HG03135 (cell line): Measurements from ENCODE around the gene POPDC3.
"Not testable (repeated sequence)": the region's sequence is repeated elsewhere in the genome, so short reads cannot be mapped to it uniquely, and the experiment has no call there.

ENCODE experiments used
- ATAC-seq: cut with Tn5 transposase; IDR thresholded peaks from one replicate; pipeline ENCODE4 v1.9.1; 2021; ENCODE audit warnings: mild to moderate bottlenecking, moderate library complexity; ENCODE audit not compliant: unreplicated experiment

Gene POPDC3, protein sequence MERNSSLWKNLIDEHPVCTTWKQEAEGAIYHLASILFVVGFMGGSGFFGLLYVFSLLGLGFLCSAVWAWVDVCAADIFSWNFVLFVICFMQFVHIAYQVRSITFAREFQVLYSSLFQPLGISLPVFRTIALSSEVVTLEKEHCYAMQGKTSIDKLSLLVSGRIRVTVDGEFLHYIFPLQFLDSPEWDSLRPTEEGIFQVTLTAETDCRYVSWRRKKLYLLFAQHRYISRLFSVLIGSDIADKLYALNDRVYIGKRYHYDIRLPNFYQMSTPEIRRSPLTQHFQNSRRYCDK

DNA sequence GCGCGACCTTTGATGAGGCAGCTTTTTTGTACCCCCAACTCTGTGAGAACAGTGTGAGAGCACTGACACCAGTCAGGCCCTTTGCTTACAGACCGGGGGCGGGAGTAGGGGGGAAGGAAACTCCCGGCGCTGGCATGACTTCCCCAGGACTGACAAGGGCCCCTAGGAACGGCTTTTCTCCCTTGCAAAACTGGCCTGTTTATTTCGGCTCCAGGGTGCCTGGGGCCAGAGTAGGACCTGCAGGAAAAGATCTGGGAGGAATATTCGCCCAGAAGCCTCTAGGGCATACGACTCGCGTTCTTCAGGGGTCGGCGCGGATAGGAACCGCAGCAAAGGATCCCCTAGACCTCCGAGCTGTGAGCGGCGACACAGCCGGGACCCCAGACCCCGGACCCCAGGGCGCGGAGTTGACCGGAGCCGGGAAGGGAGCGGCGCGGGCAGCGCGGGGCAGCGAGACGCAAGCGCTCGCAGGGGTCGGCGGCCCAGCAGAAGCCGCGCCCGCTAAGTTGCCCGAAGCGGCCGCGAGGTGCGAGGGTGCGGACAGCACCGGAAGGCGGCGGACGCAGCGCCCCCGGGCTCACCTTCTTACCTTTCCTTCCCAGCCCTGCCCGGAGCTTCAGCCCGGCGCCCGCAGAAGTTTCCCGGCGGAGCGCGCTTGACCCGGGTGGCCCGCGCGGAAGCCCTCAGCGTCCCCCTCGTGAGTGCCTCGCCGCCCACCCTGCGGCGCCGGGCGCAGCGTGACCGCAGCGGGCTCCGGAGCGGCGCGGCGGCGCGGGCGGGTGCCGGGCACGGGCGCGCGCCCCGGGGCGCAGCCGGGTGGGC is at the start of gene POPDC3:
POPDC3 (minus strand) TSS at position 771 of the 822 bp plus-strand sequence. CDS start 18,105 bp downstream, outside the sequence.
- ATAC-seq = no peak

DNA sequence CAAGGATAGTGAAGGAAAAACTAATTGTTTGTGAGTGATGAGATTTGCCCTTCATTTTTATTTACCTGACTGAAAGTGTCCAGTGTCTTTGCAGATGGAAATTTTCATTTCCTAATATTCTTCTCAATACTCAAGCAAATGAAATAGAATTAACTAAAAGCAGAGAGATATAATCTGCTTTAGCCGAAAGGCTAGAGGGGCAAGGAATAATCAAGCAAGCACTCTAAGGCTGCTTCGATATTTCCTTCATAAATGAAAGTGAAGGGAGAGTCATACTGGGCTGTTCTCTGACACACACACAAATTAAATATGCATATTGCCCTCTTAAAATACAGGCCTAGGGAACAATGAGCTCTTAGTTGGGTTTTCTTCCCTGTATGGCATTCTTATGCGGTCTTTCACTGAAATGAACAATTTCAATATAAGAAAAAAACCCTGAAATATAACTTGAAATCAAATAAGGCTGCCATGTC is 47.5 kb upstream of the POPDC3 start:
- ATAC-seq = no peak

DNA sequence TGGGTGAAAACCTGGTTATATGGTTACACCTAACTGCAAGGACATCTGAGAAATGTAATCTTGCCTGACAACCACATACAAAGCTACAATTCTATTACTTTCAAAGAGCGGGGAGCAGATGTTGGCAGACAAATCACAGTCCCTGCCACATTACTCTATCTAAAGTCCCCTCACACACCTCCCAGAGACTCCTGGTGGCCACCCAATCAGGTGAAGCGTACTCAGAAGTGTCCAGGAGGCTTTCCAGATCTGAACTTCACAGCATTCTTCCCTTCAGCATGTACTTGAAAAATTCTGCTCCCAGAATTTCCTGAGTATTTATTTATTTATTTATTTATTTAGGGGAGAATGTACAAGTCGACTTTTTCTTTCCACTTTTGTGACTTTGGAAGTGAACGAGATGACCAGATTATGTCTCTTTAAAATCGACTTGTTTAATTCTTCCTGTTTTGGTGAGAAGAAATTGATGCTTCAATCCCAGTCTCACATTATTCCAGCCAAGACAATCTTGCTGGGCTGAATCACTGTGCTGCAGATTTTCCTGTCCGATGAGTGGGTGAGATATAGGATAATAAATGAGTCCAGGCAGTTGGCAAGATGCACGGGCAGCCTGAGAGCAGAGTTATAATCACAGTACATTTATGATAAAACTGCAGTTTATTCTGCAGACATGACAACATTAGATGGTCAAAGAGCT is 46.9 kb upstream of the POPDC3 start:
- ATAC-seq = no peak

DNA sequence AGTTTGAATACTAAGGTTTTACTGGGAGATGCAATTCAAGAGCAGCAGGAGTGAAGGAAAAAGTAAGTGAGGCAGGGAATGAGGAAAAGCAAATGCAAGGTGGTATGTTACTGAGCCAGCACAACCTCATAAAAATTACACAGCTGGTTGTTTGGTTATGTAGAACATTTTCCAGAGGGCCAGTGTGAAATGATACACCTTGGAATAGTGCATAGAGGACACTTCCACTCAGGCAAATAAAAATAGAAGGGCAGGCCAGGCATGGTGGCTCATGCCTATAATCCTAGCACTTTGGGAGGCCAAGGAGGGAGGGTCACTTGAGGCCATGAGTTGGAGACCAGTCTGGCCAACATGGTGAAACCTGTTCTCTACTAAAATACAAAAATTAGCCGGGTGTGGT is 43.4 kb upstream of the POPDC3 start:
- no peak for ATAC-seq

DNA sequence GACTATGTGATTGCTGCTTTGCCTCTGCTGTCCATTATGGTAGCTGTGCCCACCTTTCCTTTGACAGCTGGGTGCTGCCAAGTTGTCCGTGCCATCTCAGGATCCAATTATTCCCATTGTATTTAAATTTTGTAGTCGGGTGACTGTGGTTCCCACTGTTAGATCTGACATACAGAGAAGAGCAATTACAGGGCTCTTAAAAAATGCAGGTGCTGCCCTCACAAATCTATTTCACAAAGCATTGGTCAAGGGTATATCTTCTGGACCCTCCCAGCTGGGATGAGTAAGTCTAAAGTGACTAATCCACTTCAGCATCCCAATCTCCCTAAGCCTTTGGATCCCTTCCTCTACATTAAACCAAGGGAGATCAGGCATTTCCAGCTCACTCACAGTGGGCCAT is 41.4 kb upstream of the POPDC3 start:
- ATAC-seq = not testable (repeated sequence)

DNA sequence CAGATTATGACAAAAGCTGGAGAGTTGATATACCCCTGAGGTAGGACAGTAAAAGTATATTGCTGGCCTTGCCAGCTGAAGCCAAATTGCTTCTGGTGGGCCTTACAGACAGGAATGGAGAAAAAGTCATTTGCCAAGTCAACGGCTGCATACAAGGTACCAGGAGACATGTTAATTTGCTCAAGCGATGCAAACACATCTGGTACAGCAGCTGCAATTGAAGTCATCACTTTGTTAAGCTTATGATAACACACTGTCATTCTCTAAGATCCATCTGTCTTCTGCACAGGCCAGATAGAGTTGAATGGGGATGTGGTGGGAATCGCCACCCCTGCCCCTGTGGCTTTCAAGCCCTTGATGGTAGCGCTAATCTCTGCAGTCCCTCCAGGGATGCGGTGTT is 40.4 kb upstream of the POPDC3 start:
- no peak for ATAC-seq

DNA sequence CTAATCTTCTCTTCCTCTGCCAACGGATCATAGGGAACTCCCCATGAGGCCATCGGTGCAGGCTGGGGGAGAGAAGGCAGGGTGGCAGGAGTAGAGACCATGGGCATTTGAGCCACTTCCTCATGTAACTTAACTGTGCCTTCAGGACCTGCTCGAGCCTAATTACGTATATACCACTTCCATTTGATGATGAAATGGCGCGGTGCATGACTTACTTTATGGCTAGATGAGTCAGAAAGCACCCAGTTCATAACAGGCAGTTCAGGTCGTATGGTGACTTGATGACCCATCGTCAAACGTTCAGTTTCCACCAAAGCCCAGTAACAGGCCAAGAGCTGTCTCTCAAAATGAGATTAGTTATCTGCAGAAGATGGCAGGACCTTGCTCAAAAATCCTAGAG is 39.4 kb upstream of the POPDC3 start:
- ATAC-seq = not testable (repeated sequence)

DNA sequence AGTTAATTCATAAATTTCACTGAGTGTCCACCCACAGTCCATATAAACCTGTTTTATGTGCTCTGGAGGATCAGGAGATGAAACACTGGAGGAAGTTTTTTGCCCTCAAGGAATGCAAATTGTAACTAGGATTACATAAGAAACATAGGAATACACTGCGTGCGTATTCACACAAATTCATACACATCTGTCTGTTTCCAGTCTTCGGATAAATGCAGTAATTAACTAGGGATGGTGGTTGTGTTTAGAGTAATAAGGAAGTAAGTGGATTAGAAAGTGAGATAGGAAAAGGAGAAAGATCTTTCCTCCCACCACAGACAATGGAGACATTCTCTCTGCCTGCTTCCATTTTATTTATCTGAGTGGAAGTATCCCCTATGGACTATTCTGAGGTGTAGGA is 35.7 kb upstream of the POPDC3 start:
- ATAC-seq = no peak

DNA sequence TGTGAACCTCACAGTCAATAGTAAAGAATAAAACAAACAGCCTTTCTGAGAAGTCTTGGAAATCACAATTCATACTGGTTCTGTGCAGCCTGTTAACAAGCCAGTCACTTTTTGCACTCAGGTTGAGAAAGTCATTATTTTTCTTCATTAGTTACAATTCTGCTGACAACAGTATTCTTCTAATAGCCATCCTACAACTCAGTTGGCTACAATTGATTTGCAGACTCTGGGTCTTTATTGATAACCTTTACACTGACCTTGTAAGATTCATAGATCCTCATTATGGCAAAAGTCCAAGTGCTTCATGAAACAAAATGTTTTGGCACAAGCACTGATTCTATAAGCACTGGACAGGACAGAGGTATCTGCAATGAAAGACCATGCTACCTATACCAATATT is 34.9 kb upstream of the POPDC3 start:
- no peak for ATAC-seq

DNA sequence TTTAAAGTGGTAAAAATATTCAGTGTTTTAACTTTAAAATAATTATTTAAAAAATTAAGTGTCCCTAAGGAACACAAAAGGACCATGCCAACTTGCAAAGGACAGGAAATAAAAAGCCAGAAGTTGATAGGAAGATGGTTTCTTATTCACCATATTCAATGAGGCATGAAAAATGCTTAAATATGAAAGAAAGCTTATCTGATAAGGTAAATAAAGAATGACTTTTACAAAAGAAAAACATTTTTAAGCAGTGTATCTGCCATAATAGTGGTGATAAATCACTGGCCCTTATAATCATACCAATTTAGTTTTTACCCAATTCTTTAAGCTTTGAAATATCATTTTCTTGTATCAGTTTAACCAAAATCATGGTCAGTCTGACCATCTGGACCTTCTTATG is 33.5 kb upstream of the POPDC3 start:
- no peak for ATAC-seq

DNA sequence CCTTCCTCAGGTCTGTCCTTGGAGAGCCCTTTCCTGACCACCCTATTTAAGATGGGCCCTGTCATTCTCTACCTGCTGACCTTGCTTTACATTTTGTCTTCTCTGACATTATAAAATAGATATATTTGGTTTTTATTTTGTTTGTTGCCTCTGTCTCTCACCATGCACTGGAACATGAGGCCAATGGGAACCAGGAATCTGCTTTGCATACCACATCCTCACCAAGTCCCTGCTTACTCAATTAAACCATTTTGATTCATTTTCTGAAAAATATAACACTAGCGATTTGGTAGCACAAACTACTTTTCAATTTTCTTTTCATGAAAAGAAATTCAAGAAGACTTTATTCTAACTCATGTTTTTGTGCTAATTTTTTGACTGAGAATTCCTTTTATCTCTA is 32.8 kb upstream of the POPDC3 start:
- no peak for ATAC-seq

DNA sequence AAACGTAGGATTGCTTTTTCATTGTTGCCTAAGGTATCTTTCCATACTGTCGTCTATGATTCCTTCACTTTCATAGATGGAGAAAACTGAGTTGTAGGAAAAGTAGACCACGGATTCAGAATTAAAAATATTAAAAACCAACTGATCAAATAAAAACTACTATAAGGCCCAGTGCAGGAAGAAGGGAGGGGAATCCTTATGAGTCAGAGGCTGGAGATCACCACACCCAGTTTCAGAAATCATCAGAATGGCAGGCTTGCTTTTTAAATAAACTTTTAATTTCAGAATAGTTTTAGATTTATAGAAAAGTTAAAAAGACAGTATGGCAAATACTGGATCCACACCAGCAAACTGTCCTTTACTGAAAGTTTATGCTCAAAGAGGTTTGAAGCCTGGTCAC is 32.0 kb upstream of the POPDC3 start:
- ATAC-seq = no peak

DNA sequence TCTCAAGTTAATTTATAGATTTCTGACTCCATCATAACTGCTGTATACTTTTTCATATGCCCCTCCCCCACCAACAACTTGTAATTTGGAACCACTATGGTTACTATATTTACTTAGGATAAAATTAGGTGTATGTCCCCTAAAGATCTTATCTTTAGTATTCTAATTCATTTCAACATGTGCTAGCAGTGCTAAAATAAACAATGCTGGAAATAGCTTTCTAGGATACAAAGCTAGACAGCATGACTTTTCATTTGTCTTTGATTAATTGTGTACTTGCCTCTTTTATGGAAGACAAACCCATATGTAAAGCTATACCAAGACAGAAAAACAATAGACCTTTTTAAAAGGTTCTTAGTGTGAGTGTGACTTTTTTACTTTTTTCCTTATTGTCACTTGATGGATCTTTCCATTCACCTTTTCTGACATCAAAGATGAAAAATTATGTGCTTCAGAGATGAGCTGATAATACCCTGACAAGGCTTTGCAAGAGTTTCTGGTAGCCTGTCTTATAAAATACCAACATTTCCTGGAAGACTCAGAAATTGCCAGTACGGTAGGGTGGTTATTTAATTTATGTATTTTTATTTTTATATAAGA is 31.2 kb upstream of the POPDC3 start:
- ATAC-seq = no peak

DNA sequence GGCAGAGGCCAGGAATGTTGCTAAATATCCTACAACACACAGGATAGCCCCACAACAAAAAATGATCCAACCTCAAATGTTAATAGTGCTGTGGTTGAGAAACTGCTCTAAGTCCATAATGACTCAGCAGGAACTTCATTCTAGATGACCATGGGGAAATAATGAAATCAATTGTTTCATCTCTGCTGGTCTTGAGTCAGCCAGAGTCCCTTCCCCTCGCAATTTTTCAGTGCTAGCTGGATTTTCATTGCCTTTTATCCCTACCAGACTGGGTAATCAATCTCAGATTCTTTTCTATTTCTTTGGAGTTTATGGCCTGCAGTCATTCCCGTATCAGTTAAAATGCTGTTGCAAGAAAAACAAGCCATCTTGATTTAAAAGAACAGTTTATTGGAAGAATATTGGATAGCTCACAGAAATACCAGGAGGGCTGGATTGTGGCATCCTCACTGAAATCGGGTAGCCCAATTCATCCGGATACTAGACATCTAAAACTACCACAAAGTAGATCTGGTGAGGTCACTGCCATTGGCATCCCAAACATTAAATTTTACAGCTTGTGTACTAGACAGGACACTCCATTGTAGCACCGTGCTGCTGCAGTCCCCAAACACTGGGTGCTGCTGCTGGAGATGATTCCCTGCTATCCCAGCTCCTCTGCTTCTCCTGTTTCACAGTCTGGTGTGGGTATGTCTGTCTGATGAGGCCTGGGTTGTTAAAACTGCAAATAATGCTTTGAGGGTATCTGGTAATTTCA is 30.3 kb upstream of the POPDC3 start:
- no peak for ATAC-seq

DNA sequence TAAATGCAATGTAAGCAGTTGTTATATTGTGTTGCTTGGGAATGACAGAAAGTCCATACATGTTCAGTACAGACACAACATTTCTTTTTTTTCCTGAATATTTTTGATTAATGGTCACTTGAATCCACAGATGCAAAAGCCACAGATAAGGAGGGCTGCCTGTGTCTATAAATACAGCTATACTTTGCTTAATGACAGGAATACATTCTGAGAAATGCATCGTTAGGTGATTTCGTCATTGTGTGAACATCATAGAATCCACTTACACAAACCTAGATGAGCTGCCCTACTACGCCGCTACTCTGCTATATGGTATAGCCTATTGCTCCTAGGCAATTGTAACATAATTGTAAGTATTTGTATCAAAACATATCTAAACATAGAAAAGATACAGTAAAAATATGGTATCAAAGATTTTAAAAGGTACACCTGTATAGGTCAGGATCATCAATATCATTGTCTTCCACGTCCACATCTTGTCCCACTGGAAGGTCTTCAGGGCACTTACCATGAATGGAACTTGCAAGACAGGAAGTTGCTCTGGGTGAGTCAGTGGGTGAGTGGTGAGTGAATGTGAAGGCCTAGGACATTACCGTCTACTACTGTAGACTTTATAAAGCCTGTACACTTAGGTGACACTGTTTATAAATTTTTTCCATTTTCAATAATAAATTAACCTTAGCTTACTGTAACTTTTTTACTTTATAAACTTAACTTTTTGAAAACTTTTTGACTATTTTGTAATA is 27.9 kb upstream of the POPDC3 start:
- ATAC-seq = no peak

DNA sequence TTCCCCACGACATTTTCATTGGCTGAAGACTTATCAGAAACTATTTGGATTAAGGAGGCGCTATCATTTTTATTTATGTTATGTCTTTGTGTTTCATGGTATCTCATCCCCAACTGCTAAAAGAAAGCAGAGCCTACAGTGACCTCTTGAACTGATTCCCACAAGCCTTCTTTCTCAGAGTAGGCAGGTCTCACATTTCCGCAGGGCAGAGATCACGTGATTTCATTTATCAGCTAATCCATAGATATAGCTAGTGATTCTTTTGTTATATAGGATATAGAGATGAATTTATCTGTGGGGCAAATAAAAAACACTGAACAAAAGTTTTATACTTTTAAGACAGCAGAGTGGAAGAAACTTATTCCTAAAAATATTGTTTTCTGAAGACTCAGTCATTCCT is 25.0 kb upstream of the POPDC3 start:
- ATAC-seq = no peak

DNA sequence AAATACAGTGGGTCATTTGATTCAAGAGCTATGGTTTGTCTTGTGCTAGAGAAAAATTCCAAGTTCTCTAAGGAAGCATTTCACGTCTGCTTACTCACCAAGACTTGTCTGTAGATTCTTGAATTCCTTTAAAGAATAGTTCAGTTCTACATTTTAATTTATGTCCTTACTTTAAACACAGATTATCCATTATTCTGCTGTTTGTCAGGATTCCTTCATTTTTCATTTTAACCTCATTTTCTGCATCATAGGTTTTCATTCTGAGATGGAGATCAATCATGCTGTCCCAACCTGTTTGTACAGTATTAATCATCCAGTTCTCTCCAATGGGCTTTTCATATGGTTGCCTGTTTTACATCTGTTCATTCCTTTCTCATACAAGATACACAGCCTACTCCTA is 24.5 kb upstream of the POPDC3 start:
- no peak for ATAC-seq

DNA sequence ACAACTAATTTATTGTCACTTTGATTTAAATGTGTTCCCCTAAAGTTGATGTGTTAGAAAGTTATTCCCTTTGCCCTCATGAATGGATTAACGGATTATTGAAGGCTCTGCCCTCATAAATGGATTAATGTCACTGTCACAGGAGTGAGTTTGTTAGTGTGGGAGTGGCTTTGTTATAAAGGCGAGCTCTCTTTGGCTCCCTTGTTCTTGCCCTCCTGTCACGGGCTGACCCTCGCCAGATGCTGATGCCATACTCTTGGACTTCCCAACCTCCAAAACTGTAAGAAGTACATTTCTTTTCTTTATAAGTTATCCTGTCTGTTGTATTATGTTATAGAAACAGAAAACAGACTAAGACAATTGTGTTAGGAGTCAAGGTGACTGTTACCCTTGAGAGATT is 22.7 kb upstream of the POPDC3 start:
- ATAC-seq = no peak

DNA sequence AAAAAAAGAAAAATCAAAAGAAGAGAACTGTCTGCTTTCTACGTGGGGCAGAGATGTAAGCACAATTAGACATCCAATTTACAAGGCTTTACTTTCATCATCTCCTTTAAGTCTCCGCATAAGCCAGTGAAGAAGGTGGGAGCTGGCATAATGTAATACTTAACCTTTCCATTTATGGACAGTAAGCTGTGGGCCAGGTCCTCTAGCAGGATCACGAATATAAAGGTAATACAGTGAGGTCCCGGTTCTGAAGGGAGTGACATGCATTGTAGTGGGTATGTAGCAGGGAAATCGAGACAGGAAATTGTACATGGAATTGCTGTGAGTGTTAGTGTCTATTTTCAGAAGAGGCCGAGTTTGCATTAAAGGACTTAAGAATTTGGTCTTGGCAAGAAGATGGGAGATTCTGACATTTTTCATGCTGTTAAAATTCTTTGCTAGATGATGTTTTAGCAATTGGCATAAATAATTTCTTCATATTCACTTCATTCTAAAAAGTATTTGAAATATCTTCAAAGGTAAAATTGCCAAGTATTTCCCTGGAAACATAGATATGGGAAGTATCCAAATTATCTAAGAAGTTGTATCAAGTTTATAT is 20.4 kb upstream of the POPDC3 start:
- no peak for ATAC-seq
